ENCODE results near the gene TLE5.
"Not testable (repeated sequence)": the region's sequence is repeated elsewhere in the genome, so short reads cannot be mapped to it uniquely, and the experiment has no call there.

Gene TLE5

GRCh38 chr19:3061182-3062161 is 823 bp downstream of the TLE5 start:
- peak; percentile 69 for DNase-seq (ENCODE audit: low spot score)

GRCh38 chr19:3060857-3061181 is 1.5 kb downstream of the TLE5 start:
- DNase-seq (ENCODE audit: low spot score) = no peak

GRCh38 chr19:3059653-3060052 is 2.6 kb downstream of the TLE5 start:
- DNase-seq (ENCODE audit: low spot score) = no peak

GRCh38 chr19:3058821-3059314 is 3.4 kb downstream of the TLE5 start:
- no peak for DNase-seq (ENCODE audit: low spot score)

- no peak for DNase-seq (ENCODE audit: low spot score)
These were observed 4.1 kb downstream of the TLE5 start for GRCh38 chr19:3058009-3058820.

GRCh38 chr19:3057275-3057714 is 5.0 kb downstream of the TLE5 start:
- peak; percentile 70 for DNase-seq (ENCODE audit: low spot score)

- no peak for DNase-seq (ENCODE audit: low spot score)
These were observed 5.7 kb downstream of the TLE5 start for GRCh38 chr19:3056417-3057088.

- DNase-seq (ENCODE audit: low spot score) = peak; percentile 61
These were observed 6.4 kb downstream of the TLE5 start for GRCh38 chr19:3055741-3056416.

- DNase-seq (ENCODE audit: low spot score) = peak; percentile 29
These were observed 7.1 kb downstream of the TLE5 start for GRCh38 chr19:3054972-3055740.

GRCh38 chr19:3054265-3054971 is 7.9 kb downstream of the TLE5 start:
- no peak for DNase-seq (ENCODE audit: low spot score)

GRCh38 chr19:3053780-3054179 is 8.5 kb downstream of the TLE5 start:
- no peak for DNase-seq (ENCODE audit: low spot score)

- DNase-seq (ENCODE audit: low spot score) = no peak
These were observed 9.1 kb downstream of the TLE5 start for GRCh38 chr19:3053218-3053621.

- not testable (repeated sequence) for DNase-seq (ENCODE audit: low spot score)
These were observed 12.3 kb downstream of the TLE5 start for GRCh38 chr19:3050016-3050415.

- no peak for DNase-seq (ENCODE audit: low spot score)
These were observed 13.2 kb downstream of the TLE5 start for GRCh38 chr19:3049089-3049488.

- DNase-seq (ENCODE audit: low spot score) = no peak
These were observed 14.1 kb downstream of the TLE5 start for GRCh38 chr19:3048190-3048533.

GRCh38 chr19:3047496-3048189 is 14.7 kb downstream of the TLE5 start:
- peak; percentile 69 for DNase-seq (ENCODE audit: low spot score)

- peak; percentile 77 for DNase-seq (ENCODE audit: low spot score)
These were observed 15.4 kb downstream of the TLE5 start for GRCh38 chr19:3046698-3047495.

- peak; percentile 45 for DNase-seq (ENCODE audit: low spot score)
These were observed 16.2 kb downstream of the TLE5 start for GRCh38 chr19:3045885-3046697.

Data from iPS-NIHi11 (cell line).